H9 (cell line): Measurements from ENCODE around the gene ERICH6. TPM values are rescaled to one million over a fixed set of nuclear protein-coding genes. Genes with fewer than 3 reads are reported as not detected.
A peak's percentile ranks its signal among the peaks of the same experiment; 100 is the strongest.

Source experiments
- DNase-seq: peaks from one replicate; pipeline ENCODE4 v3.0.0-alpha.2; 2017
- H2AFZ ChIP-seq: one replicate; pipeline ENCODE4 v1.6.1; 2013; ENCODE audit warnings: mild to moderate bottlenecking, low read length, control low read depth, moderate library complexity
- H2AK5ac ChIP-seq: 2 replicates; pipeline ENCODE4 v1.6.1; 2013; ENCODE audit warnings: low read length, control low read depth, mixed read lengths; ENCODE audit not compliant: insufficient read length
- H2BK120ac ChIP-seq: one replicate; pipeline ENCODE4 v1.6.1; 2013; ENCODE audit warnings: low read depth, mild to moderate bottlenecking, low read length, control low read depth, inconsistent platforms; ENCODE audit not compliant: poor library complexity, severe bottlenecking
- H2BK12ac ChIP-seq: 2 replicates; pipeline ENCODE4 v1.6.1; 2013; ENCODE audit warnings: low read length, control low read depth, mixed read lengths, low read depth; ENCODE audit not compliant: insufficient read length
- H2BK15ac ChIP-seq: 2 replicates; pipeline ENCODE4 v1.6.1; 2013; ENCODE audit warnings: low read depth, low read length, control low read depth
- H2BK20ac ChIP-seq: one replicate; pipeline ENCODE4 v1.6.1; 2013; ENCODE audit warnings: low read depth, mild to moderate bottlenecking, low read length, control low read depth, inconsistent platforms; ENCODE audit not compliant: poor library complexity, severe bottlenecking
- H2BK5ac ChIP-seq: 2 replicates; pipeline ENCODE4 v1.6.1; 2013; ENCODE audit warnings: low read length, control low read depth, mixed read lengths; ENCODE audit not compliant: insufficient read length
- H3K14ac ChIP-seq: 2 replicates; pipeline ENCODE4 v1.6.1; 2013; ENCODE audit warnings: low read length, control low read depth; ENCODE audit not compliant: insufficient read depth
- H3K18ac ChIP-seq: 2 replicates; pipeline ENCODE4 v1.6.1; 2013; ENCODE audit warnings: low read depth, mild to moderate bottlenecking, mixed read lengths, low read length, control low read depth; ENCODE audit not compliant: insufficient read length
- H3K23ac ChIP-seq: 2 replicates; pipeline ENCODE4 v1.6.1; 2013; ENCODE audit warnings: low read length, control low read depth, mixed read lengths, low read depth; ENCODE audit not compliant: insufficient read length
- H3K23me2 ChIP-seq: 2 replicates; pipeline ENCODE4 v1.6.1; 2013; ENCODE audit warnings: low read depth, mild to moderate bottlenecking, mixed read lengths, low read length, control low read depth; ENCODE audit not compliant: insufficient read length, poor library complexity, severe bottlenecking
- H3K27ac ChIP-seq: 2 replicates; pipeline ENCODE4 v1.5.1; 2013; ENCODE audit warnings: low read length, control low read depth, mixed read lengths, low read depth; ENCODE audit not compliant: insufficient read length
- H3K27me3 ChIP-seq: 2 replicates; pipeline ENCODE4 v1.6.1; 2013; ENCODE audit warnings: low read length, control low read depth, inconsistent platforms; ENCODE audit not compliant: insufficient read depth
- H3K4ac ChIP-seq: 2 replicates; pipeline ENCODE4 v1.6.1; 2013; ENCODE audit warnings: low read depth, mild to moderate bottlenecking, control low read depth, inconsistent platforms, low read length, moderate library complexity
- H3K4me1 ChIP-seq: 2 replicates; pipeline ENCODE4 v1.6.1; 2013; ENCODE audit warnings: low read length, control low read depth, inconsistent platforms; ENCODE audit not compliant: insufficient read depth
- H3K4me2 ChIP-seq: 2 replicates; pipeline ENCODE4 v1.6.1; 2013; ENCODE audit warnings: low read length, control low read depth, mixed read lengths; ENCODE audit not compliant: insufficient read length, insufficient read depth
- H3K56ac ChIP-seq: 2 replicates; pipeline ENCODE4 v1.6.1; 2013; ENCODE audit warnings: low read depth, mild to moderate bottlenecking, mixed read lengths, low read length, control low read depth; ENCODE audit not compliant: insufficient read length
- H3K79me1 ChIP-seq: 2 replicates; pipeline ENCODE4 v1.6.1; 2013; ENCODE audit warnings: low read depth, mild to moderate bottlenecking, moderate library complexity, low read length, control low read depth, inconsistent platforms; ENCODE audit not compliant: insufficient read depth, poor library complexity, severe bottlenecking
- H3K79me2 ChIP-seq: 2 replicates; pipeline ENCODE4 v1.6.1; 2013; ENCODE audit warnings: low read length, control low read depth, inconsistent platforms; ENCODE audit not compliant: insufficient read depth
- H3K9ac ChIP-seq: 2 replicates; pipeline ENCODE4 v1.6.1; 2013; ENCODE audit warnings: low read length, control low read depth, mixed read lengths; ENCODE audit not compliant: insufficient read length; ENCODE audit errors: extremely low read depth
- H3K9me3 ChIP-seq: one replicate; pipeline ENCODE4 v1.6.1; 2013; ENCODE audit warnings: low read depth, low read length, inconsistent platforms; ENCODE audit not compliant: control insufficient read depth
- H3T11ph ChIP-seq: one replicate; pipeline ENCODE4 v1.6.1; 2013; ENCODE audit warnings: mild to moderate bottlenecking, low read length, control low read depth, inconsistent platforms
- H4K20me1 ChIP-seq: one replicate; pipeline ENCODE4 v1.6.1; 2013; ENCODE audit not compliant: control insufficient read depth, insufficient read length, insufficient read depth
- H4K5ac ChIP-seq: 2 replicates; pipeline ENCODE4 v1.6.1; 2013; ENCODE audit warnings: low read depth, mild to moderate bottlenecking, mixed read lengths, low read length, control low read depth; ENCODE audit not compliant: insufficient read length
- H4K8ac ChIP-seq: replicated peaks from 2 replicates; pipeline ENCODE4 v1.6.1; 2013; ENCODE audit warnings: low read length, control low read depth, mixed read lengths, low read depth; ENCODE audit not compliant: insufficient read length
- H4K91ac ChIP-seq: 2 replicates; pipeline ENCODE4 v1.6.1; 2013; ENCODE audit warnings: low read depth, mild to moderate bottlenecking, moderate library complexity, mixed read lengths, low read length, control low read depth; ENCODE audit not compliant: insufficient read length
- H3K27ac Mint-ChIP-seq, 3 experiments: 2 replicates in 2 of 3; 3 replicates in 1 of 3; pipeline ENCODE4 v1.8.0; 2020 to 2021; ENCODE audit warnings: mixed read lengths in 3 of 3, mild to moderate bottlenecking in 1 of 3, moderate library complexity in 1 of 3
- H3K27me3 Mint-ChIP-seq: 2 replicates; pipeline ENCODE4 v1.8.0; 2021; ENCODE audit warnings: low read depth, mild to moderate bottlenecking, moderate library complexity, mixed read lengths
- H3K36me3 Mint-ChIP-seq, 3 experiments: 2 replicates in 2 of 3; 3 replicates in 1 of 3; pipeline ENCODE4 v1.8.0; 2020 to 2021; ENCODE audit warnings: low read depth in 3 of 3, mixed read lengths in 3 of 3; ENCODE audit not compliant: insufficient read depth in 1 of 3
- H3K4me1 Mint-ChIP-seq, 2 experiments: 2 replicates each; pipeline ENCODE4 v1.8.0; 2020; ENCODE audit warnings: mixed read lengths in 2 of 2
- H3K4me3 Mint-ChIP-seq, 2 experiments: 2 replicates in 1 of 2; 3 replicates in 1 of 2; pipeline ENCODE4 v1.8.0; 2020 to 2021; ENCODE audit warnings: mild to moderate bottlenecking in 2 of 2, mixed read lengths in 2 of 2, moderate library complexity in 1 of 2
- H3K9me3 Mint-ChIP-seq, 2 experiments: 2 replicates in 1 of 2; 3 replicates in 1 of 2; pipeline ENCODE4 v1.8.0; 2020; ENCODE audit warnings: mild to moderate bottlenecking in 2 of 2, mixed read lengths in 2 of 2, moderate library complexity in 1 of 2
- WGBS: extraction: QIAGEN DNeasy Blood & Tissue Kit; methylation state at CpG from one replicate; pipeline ENCODE4 v1.1.7; 2013; ENCODE audit warnings: missing lambda C conversion rate, low lambda C conversion rate, mixed read lengths; ENCODE audit not compliant: insufficient read length; ENCODE audit errors: extremely low coverage; 5-methylcytosine and 5-hydroxymethylcytosine counted together
- total RNA-seq: library from RNA; stranded (reverse); gene quantifications from 2 replicates; pipeline ENCODE4 v1.2.1, GENCODE V29; 2021
- TF ChIP-seq, protein P1 (sequence below): fragments of 200-600 bp; sonication (generic); conservative IDR thresholded peaks from 3 replicates; pipeline ENCODE4 v1.8.0; 2021; ENCODE audit warnings: antibody characterized with exemption, mild to moderate bottlenecking

Gene ERICH6
- total RNA-seq, 1 experiment from 2014 or later, result not detected

DNA sequence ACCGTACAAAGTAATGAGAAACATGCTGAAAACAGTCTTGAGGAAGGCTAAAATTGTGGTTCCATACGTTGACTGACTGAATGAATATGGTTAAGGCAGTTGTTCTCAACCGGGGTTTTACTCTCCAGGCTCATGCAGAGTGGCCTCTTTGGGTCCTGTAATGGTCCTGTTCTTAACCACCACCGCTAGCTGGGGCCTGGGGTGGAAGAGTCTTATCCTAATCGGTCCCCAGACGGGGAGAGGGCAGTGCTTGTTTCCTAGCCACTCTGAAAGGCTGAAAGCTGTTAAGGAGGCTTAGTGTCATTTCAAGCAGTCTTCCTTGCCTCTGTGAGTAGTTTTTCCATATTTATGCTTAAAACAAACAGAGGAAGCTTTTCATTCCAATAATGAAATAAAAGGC, 68.6 kb downstream of the ERICH6 start:
- Histone ChIP-seq H4K5ac (no peak overlapping the region), H3K79me2 (no peaks in the 10 kb centered on the region), H2BK15ac (no peak overlapping the region), H4K20me1 (no peaks in the 10 kb centered on the region), H3K4me1 (no peaks in the 10 kb centered on the region; the same call in 1 of the 2 replicates), H4K8ac (no peak overlapping the region), H3K56ac (no peak overlapping the region), H3K27ac (no peak overlapping the region), H2BK120ac (no peak overlapping the region), H3T11ph (no peak overlapping the region), H2BK12ac (no peak overlapping the region), H3K79me1 (no peaks in the 10 kb centered on the region), H2AK5ac (no peak overlapping the region), H3K4me2 (no peak overlapping the region), H3K9ac (no peak overlapping the region), H2AFZ (no peak overlapping the region), H3K9me3 (no peaks in the 10 kb centered on the region), H3K27me3 (no peaks in the 10 kb centered on the region), H3K18ac (no peak overlapping the region), H3K4ac (no peak overlapping the region), H4K91ac (no peak overlapping the region), H3K23ac (no peak overlapping the region), H2BK5ac (no peak overlapping the region), H3K23me2 (no peaks in the 10 kb centered on the region), H2BK20ac (no peak overlapping the region), H3K14ac (no peak overlapping the region)
- Mint-ChIP-seq H3K4me1 (peaks cover 13 to 14% of the 10 kb centered on the region in 2 experiments), H3K27me3 (no peaks in the 10 kb centered on the region), H3K4me3 (no peak overlapping the region), H3K27ac (peak overlapping the region in 1 of 3 experiments; percentile 15; a peak in 1 of 7 replicates), H3K36me3 (peaks cover 0 to 3% (median 3%) of the 10 kb centered on the region in 3 experiments; a peak in 3 of 7 replicates), H3K9me3 (no peaks in the 10 kb centered on the region)
- TF ChIP-seq, protein P1, sequence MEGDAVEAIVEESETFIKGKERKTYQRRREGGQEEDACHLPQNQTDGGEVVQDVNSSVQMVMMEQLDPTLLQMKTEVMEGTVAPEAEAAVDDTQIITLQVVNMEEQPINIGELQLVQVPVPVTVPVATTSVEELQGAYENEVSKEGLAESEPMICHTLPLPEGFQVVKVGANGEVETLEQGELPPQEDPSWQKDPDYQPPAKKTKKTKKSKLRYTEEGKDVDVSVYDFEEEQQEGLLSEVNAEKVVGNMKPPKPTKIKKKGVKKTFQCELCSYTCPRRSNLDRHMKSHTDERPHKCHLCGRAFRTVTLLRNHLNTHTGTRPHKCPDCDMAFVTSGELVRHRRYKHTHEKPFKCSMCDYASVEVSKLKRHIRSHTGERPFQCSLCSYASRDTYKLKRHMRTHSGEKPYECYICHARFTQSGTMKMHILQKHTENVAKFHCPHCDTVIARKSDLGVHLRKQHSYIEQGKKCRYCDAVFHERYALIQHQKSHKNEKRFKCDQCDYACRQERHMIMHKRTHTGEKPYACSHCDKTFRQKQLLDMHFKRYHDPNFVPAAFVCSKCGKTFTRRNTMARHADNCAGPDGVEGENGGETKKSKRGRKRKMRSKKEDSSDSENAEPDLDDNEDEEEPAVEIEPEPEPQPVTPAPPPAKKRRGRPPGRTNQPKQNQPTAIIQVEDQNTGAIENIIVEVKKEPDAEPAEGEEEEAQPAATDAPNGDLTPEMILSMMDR, result no peak
- no CpG with 5 or more reads among the region's 6 CpGs for WGBS
- DNase-seq, result no peak
